ENCODE results near the gene CAB39.

CAB39 gene

GRCh38 chr2:230790981-230791380 lies 78.3 kb downstream of the CAB39 start:
- ChIA-PET POLR2A (interaction anchor here (0.5 kb wide), 1 partner anchor 325 kb away, joined by 4 read pairs; no protein-coding TSS in a partner anchor), CTCF (interaction anchor here (1.0 kb wide), 1 partner anchor 24 kb away, joined by 3 read pairs; no protein-coding TSS in a partner anchor)
- TF ChIP-seq CTCF (IDR thresholded peaks at IDR 0.05; ENCODE audit: insufficient read depth, low read length, missing control alignments): no peak
- no peak for DNase-seq (ENCODE audit: low read depth, low spot score)
- no peak overlapping the region for H3K4me3 ChIP-seq (ENCODE audit: low read depth, low read length)

DNA sequence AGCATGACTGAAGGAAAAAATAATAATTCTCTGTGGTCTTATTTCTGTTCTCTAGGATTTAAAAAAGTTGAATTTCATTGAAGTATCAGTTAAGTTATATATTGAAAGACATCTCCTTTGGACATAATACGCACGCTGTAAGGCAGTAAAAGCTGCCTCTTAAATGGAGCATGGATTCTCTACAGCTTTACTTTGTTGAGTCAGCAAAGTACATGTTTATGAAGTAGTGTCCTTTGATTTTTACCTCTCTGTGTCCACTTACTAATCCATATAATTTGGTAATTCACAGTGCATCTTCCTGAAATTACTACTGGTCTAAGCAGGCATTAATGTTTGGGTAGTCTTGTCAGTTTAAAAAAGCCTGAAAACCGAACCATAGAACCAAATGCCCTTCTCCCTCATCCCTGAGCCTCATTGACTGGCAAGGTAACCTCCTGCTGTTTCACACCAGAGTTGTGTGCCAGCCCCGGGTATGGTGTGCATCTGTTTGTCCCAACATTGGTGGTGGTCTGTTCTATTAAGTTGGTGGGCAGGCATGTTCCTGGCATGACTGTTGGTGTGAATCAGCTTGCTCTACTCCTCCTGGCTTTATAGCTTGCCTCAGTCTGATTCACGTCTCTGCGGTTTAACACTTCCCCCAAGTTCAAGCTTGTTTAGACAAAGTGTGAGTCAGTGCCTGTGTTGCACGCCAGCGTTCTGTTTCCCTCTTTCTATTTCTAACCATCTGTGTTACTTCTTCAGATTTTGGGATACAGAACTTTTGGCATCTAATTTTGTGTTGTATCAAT lies 81.1 kb downstream of the CAB39 start:
- TF ChIP-seq CTCF (IDR thresholded peaks at IDR 0.05; ENCODE audit: insufficient read depth, low read length, missing control alignments): no peak
- ChIA-PET CTCF (interaction anchor here (0.7 to 3.7 kb wide), 4 partner anchors 9 to 80 kb away, joined by 3 to 22 read pairs (median 12); partner anchors contain the start of gene CAB39), POLR2A (interaction anchor here (0.9 to 1.0 kb wide), 2 partner anchors 19 to 80 kb away, joined by 3 to 4 read pairs; no protein-coding TSS in a partner anchor)
- peak; percentile 98 for DNase-seq (ENCODE audit: low read depth, low spot score)
- no peak overlapping the region for H3K4me3 ChIP-seq (ENCODE audit: low read depth, low read length)

DNA sequence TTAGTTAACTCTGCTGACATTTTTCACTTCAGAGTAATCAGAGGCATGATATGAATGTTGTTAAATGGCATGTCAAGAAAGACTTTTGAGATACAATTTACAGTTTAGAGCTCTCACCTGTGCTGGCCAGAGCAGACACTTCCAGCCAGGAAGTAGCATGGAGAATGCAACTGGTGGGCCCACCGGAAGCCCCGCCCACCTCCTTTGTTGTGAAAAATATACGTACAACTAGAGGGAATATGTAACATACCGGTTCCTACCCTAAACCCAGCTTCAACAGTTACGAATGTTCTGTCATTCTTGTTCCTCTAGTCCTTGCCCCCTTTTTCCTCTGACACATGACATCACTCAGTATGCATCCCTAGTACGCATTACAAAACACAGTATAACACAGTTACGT lies 81.9 kb downstream of the CAB39 start:
- DNase-seq (ENCODE audit: low read depth, low spot score): no peak
- ChIA-PET POLR2A (interaction anchor here (0.9 to 1.0 kb wide), 2 partner anchors 20 to 81 kb away, joined by 3 to 4 read pairs; no protein-coding TSS in a partner anchor), CTCF (interaction anchor here (2.1 to 3.7 kb wide), 3 partner anchors 13 to 81 kb away, joined by 5 to 22 read pairs (median 18); partner anchors contain the start of gene CAB39)
- H3K4me3 ChIP-seq (ENCODE audit: low read depth, low read length): no peak overlapping the region
- no peak for TF ChIP-seq CTCF (IDR thresholded peaks at IDR 0.05; ENCODE audit: insufficient read depth, low read length, missing control alignments)

DNA sequence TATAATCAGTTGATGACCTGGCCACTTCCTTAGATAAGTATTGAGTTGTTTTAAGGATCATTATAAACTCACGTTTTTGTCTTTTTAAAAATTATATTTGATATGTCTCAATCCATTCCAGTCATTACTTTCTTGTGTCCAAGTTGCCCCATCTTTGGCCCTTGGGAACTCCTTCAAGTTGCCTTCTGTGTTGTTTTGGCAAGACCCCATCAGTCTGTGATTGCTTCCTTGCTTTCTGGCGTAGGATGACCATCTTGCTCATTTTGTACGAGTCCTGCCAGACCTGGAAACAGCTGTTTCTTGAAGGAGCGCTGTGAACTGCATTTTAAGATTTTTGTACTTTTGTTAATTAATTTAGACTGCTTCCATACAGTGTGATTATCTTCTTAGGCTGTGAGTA lies 83.2 kb downstream of the CAB39 start:
- TF ChIP-seq CTCF (IDR thresholded peaks at IDR 0.05; ENCODE audit: insufficient read depth, low read length, missing control alignments): no peak
- no peak for DNase-seq (ENCODE audit: low read depth, low spot score)
- H3K4me3 ChIP-seq (ENCODE audit: low read depth, low read length): no peak overlapping the region
- ChIA-PET POLR2A (no interaction called here), CTCF (interaction anchor here (1.7 to 5.6 kb wide), 4 partner anchors 15 to 185 kb away, joined by 7 to 80 read pairs (median 27); partner anchors contain the start of gene CAB39)

GRCh38 chr2:230796280-230796862 lies 83.7 kb downstream of the CAB39 start:
- POLR2A ChIA-PET: no interaction called here
- no peak overlapping the region for H3K4me3 ChIP-seq (ENCODE audit: low read depth, low read length)
- CTCF ChIA-PET: interaction anchor here (1.0 to 5.6 kb wide), 9 partner anchors 15 to 729 kb away, joined by 3 to 80 read pairs (median 7); partner anchors contain the start of gene CAB39
- no peak for TF ChIP-seq CTCF (IDR thresholded peaks at IDR 0.05; ENCODE audit: insufficient read depth, low read length, missing control alignments)
- peak; percentile 61 for DNase-seq (ENCODE audit: low read depth, low spot score)

Data from AG04449 (cell line).